ENCODE measurements around the gene TFF1. TPM values are rescaled to one million over a fixed set of nuclear protein-coding genes. Genes with fewer than 3 reads are reported as not detected.

The TFF1 gene
- total RNA-seq, 3 donors from 2014 or later = 0.98 to 4.4 TPM; not detected in 1

GRCh38 chr21:42407476-42407875 is 41.1 kb upstream of the TFF1 start:
- intact Hi-C loops (cut with DNase I; ENCODE audit: low total_unique reads) = no loop called here
- H3K4me1 ChIP-seq = no peaks in the 10 kb centered on the region
- no peak overlapping the region for H3K4me3 ChIP-seq
- no peak for DNase-seq (ENCODE audit: low spot score in 2 of 2)
- no peaks in the 10 kb centered on the region for H3K9me3 ChIP-seq
- no peaks in the 10 kb centered on the region for H3K27me3 ChIP-seq
- TF ChIP-seq POLR2A (IDR thresholded peaks at IDR 0.05) (no peak), POLR2AphosphoS5 (IDR thresholded peaks at IDR 0.05) (no peak)
- TF ChIP-seq, protein P1, sequence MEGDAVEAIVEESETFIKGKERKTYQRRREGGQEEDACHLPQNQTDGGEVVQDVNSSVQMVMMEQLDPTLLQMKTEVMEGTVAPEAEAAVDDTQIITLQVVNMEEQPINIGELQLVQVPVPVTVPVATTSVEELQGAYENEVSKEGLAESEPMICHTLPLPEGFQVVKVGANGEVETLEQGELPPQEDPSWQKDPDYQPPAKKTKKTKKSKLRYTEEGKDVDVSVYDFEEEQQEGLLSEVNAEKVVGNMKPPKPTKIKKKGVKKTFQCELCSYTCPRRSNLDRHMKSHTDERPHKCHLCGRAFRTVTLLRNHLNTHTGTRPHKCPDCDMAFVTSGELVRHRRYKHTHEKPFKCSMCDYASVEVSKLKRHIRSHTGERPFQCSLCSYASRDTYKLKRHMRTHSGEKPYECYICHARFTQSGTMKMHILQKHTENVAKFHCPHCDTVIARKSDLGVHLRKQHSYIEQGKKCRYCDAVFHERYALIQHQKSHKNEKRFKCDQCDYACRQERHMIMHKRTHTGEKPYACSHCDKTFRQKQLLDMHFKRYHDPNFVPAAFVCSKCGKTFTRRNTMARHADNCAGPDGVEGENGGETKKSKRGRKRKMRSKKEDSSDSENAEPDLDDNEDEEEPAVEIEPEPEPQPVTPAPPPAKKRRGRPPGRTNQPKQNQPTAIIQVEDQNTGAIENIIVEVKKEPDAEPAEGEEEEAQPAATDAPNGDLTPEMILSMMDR (IDR thresholded peaks at IDR 0.05) = no peak
- no peak overlapping the region for H3K27ac ChIP-seq
- H3K36me3 ChIP-seq = no peaks in the 10 kb centered on the region

DNA sequence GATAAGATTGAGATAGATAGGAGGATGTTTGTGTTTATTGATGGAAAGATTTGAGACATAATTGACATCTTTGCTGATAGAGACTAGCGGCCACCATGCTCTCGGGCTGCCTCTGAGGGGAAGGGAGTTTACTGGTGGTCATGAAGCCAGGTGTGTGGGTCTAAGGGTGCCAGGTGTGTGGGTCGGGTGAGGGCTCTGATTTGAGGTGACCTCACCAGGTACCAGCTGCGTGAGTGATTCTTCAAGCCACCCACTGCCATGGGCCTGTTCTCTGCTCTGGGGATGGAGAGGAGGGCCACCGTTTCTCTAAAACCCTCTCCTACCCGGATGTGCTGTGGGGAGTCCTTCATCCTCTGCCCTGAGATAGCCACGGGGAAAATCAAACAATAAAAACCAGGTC is 40.5 kb upstream of the TFF1 start:
- no peak for DNase-seq (ENCODE audit: low spot score in 2 of 2)
- no peaks in the 10 kb centered on the region for H3K27me3 ChIP-seq
- no peaks in the 10 kb centered on the region for H3K9me3 ChIP-seq
- no peak for TF ChIP-seq POLR2A (IDR thresholded peaks at IDR 0.05)
- TF ChIP-seq, protein P1 (IDR thresholded peaks at IDR 0.05) = no peak
- no peak for TF ChIP-seq POLR2AphosphoS5 (IDR thresholded peaks at IDR 0.05)
- no peaks in the 10 kb centered on the region for H3K36me3 ChIP-seq
- intact Hi-C loops (cut with DNase I; ENCODE audit: low total_unique reads) = no loop called here
- H3K4me3 ChIP-seq = no peak overlapping the region
- H3K4me1 ChIP-seq = no peaks in the 10 kb centered on the region
- no peak overlapping the region for H3K27ac ChIP-seq

GRCh38 chr21:42406201-42406621 is 39.9 kb upstream of the TFF1 start:
- Histone ChIP-seq H3K4me3 (no peak overlapping the region), H3K27ac (no peak overlapping the region), H3K27me3 (no peaks in the 10 kb centered on the region), H3K4me1 (no peaks in the 10 kb centered on the region), H3K9me3 (no peaks in the 10 kb centered on the region), H3K36me3 (no peaks in the 10 kb centered on the region)
- DNase-seq (ENCODE audit: low spot score in 2 of 2) = no peak
- intact Hi-C loops (cut with DNase I; ENCODE audit: low total_unique reads) = no loop called here
- TF ChIP-seq POLR2AphosphoS5 (IDR thresholded peaks at IDR 0.05) (no peak), POLR2A (IDR thresholded peaks at IDR 0.05) (no peak)
- TF ChIP-seq, protein P1 (IDR thresholded peaks at IDR 0.05) = no peak

- no peaks in the 10 kb centered on the region for H3K27me3 ChIP-seq
- no peaks in the 10 kb centered on the region for H3K4me1 ChIP-seq
- H3K27ac ChIP-seq = no peak overlapping the region
- H3K4me3 ChIP-seq = no peak overlapping the region
- TF ChIP-seq, protein P1 (IDR thresholded peaks at IDR 0.05) = no peak
- TF ChIP-seq POLR2A (IDR thresholded peaks at IDR 0.05) (no peak), POLR2AphosphoS5 (IDR thresholded peaks at IDR 0.05) (no peak)
- DNase-seq (ENCODE audit: low spot score in 2 of 2) = no peak
- intact Hi-C loops (cut with DNase I; ENCODE audit: low total_unique reads) = loop anchor here (2.0 kb wide), 1 partner anchor 79 kb away; no protein-coding TSS in a partner anchor
- H3K36me3 ChIP-seq = no peaks in the 10 kb centered on the region
- H3K9me3 ChIP-seq = no peaks in the 10 kb centered on the region
These were observed 39.0 kb upstream of the TFF1 start for GRCh38 chr21:42405064-42406013.

DNA sequence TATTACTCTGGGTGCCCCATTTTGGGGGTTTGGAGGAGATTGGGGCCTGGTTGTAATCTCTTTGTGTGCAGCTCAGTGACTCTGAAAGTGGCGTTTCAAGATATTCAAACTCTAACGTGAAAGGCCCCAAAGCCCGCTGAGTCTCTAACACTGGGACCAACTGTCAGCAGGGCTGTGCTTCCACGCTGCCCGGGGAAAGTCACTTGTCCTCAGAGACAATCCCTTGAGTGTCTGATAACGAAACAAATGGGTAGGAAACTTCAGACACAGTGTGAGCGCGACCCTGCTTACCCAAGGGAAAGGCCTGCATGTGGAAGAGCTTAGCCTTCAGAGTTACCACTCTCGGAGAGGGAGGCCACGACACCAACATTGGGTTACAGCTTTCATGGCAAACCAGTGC is 38.2 kb upstream of the TFF1 start:
- DNase-seq (ENCODE audit: low spot score in 2 of 2) = no peak
- Histone ChIP-seq H3K9me3 (no peaks in the 10 kb centered on the region), H3K4me1 (no peaks in the 10 kb centered on the region), H3K4me3 (no peak overlapping the region), H3K27ac (no peak overlapping the region), H3K27me3 (no peaks in the 10 kb centered on the region), H3K36me3 (no peaks in the 10 kb centered on the region)
- TF ChIP-seq POLR2A (IDR thresholded peaks at IDR 0.05) (no peak), POLR2AphosphoS5 (IDR thresholded peaks at IDR 0.05) (no peak)
- TF ChIP-seq, protein P1 (IDR thresholded peaks at IDR 0.05) = no peak
- intact Hi-C loops (cut with DNase I; ENCODE audit: low total_unique reads) = loop anchor here (2.0 kb wide), 1 partner anchor 78 kb away; no protein-coding TSS in a partner anchor
